Stimulated activated CD8-positive, alpha-beta memory T cell treated with anti-CD3 and anti-CD28 coated beads, Interleukin-4, amount 100 ng/mL, for 24 hours (primary cell): Measurements from ENCODE around the gene DAB2.

Experiments used
- DNase-seq: peaks from one replicate; pipeline ENCODE4 v3.0.0-alpha.2; 2020; ENCODE audit warnings: low read depth

DAB2 gene

DNA sequence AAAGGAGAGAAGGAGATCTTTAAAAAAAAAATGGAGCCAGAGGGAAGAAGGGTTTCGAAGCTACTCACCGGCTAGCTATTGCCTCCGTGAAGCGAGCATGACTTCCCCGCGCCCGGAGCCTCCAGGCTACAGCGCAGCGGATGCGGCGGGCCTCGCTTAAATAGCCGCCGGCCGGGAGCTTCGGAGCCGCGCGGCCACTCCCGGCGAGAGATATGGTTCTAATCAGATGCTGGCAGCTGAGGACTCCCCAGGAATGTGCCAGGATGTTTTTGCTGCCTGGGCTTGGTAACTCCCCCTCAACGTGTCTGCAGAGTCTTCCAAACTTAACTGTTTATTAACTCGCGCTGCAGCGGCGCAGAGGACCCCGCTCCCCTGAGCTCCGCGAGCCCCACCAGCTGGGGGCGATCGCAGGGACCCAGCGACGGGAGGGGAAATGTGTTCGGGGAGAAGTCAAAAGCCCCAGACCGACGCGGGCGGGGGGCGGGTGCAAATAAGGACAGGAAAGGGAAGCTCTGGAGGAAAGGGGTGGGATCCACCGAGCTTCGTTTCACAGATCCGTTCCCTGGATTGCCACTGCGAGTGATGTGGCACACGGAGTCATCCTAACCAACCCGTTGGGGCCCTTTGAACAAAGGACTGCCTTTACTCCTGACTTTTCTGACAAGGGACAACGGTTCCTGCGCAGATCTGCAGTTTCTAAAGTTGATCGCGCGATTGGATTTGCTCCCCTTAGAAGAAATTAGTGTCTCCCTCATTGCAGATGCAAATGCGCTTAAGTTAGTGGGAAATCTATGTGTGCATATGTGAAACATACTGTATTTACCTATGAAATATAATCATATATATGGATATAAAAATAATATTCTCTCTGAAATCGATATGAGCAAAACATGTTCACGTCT, at the start of gene DAB2:
TSS of gene DAB2 (minus strand) at position 245 of the 902 bp plus-strand sequence. CDS start 30,660 bp downstream, outside the sequence.
- DNase-seq: peak; percentile 33

DNA sequence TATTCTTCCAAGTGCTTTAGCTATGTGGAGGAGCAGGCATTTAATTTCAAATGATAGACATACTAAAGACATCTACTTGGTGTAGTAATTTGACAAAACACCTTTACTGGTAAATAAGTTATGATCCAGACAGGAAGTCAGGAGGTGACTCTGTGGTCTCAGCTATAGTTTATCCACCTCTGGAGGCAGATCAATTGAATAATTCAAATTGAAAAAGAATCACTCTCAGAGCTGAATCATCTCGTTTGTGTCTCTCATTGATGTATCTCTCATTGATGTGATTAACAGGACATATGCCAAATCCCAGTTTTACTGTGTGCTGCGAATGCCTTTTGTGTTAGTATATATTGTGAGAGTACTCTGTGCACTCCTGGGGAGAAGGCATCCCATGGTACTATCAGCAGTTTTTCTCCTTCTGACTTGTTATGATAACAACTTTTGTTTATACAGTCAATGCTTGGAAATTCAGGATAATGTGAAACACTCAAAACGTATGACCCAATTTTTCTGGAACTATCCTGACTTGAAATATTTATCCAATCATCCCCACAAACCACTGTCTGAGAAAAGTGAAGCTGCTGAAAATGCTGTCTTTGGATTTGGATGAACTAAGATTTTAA, 48.5 kb upstream of the DAB2 start:
- no peak for DNase-seq

DNA sequence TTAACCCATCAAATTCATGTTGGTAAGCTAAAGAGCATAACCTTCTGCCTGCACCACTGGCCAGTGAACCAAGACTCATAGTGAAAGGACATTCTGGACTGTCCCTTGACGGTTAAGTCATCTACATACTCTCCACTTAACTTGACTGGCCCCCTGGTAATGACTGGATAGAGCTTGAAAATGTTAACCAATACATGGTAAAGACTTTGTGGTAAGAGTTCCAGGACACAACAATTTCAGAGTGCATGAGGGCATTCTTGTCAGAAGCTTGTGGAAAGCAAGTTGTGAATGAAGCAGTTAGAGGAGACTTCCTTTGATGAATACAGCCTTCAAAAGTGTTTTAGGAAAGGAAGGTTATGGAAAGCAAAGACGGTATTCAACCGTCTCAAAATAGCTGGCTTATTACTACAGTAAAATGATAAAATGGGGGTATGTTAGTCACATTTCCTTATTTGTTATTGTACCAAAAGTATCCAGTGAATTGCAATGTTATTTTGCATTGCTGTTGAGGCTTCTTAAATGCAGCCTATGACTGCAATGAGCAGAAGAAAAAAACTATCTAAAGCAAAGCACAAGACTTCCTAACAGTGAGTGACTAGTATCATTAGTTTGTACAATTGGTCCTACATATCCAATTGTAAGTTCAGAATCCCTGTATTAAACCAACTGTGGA, 47.2 kb upstream of the DAB2 start:
- DNase-seq: no peak

DNA sequence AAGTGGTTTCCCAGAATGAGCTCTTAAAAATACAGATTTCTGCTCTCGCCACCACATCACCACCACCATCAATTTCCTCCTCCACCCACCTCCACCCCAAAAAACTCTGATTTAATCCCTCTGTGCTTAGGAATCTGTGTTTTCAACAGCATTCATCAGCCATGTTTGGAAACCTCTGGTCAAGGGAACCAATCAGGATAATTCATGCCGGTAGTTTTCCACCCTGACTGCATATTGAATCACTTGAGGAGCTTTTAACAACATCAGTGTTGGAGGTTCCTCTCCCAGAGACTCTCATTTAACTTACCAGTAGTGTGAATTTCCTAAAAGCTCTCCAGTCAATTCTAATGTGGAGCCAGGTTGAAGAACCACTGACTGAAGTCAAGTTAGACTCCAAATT, 46.0 kb upstream of the DAB2 start:
- no peak for DNase-seq

DNA sequence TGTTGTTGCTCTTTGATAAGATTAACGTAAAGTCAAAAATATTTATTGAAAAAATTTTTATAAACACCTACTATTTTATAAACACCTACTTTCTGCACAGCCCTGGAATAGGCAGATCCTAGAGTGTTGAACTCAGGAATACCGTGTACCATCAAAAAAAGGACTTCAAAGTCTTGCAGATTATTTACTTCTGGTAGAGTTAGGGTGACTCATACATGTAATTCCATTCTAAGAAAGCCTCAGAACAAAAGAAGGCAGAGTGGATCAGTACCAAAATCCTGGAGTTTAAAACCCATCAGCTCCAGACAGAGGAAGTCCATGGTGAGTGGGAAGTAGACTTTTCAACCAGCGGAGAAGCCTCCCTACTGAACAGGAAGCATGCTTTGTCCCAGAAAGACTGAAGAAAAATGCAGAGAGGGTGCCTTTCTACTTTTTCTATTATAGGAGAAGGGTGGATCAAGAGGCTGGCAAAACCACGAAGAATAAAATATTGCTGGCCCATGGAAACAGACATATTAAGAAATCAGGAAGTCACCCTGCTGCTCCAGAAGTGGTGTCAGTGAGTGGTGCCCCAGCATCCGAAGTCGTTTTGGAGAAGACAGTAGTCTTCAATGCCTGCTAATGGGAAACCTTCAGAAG, 45.1 kb upstream of the DAB2 start:
- no peak for DNase-seq

DNA sequence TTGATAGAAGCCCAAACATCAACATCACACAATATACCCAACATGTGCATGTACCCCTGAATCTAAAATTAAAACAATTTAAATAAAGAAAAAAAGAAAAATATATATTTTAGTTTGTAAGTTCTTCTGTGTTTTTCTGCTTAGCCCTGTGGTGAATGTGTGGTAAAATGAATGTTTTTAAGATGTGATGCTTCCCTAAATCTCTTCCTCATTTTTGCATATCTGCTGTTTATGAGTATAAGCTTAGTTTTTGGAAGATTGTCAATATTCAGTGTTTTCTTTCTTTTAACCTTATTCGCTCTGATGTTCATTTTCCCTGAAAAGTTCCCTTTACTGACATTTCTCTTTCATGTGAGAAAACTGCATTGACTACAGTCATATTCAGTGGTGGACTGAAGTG, 44.4 kb upstream of the DAB2 start:
- no peak for DNase-seq

DNA sequence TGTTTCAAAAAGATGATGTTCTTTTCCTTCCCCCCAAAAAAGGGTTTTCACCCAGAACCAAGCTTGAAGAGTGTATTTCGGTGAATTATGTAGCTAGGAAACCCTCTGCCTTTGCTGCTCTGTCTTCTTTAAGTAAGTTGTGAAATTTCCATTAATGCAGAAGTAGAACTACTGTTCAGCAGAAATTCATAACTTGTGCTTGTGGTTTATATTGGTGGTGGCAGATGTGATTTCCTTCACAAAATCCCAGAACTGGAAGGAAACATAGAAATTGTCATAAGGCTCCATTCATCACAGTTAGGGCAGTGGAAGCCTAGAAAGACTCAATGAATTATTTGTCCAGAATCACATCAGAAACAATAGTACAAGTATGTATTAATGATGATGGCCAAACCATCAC, 42.1 kb upstream of the DAB2 start:
- no peak for DNase-seq

DNA sequence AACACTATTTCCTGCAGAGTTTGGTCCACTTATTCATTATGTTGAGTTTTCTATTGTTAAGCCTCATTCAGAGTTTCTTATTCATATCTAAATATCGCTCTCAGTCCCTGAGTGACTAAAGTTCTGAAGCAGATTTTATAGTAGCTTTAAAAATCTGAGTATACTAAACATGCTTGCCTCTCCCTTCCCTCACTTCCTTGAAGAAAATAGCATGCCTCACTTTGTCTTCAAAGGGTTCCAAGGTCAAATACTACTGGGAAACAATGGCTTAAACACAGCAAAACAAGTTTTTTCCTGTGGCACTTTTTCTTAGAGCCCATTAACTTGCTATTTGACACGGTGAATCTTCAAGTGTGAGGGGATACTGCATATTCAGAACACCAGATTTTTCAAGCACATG, 41.1 kb upstream of the DAB2 start:
- DNase-seq: no peak

DNA sequence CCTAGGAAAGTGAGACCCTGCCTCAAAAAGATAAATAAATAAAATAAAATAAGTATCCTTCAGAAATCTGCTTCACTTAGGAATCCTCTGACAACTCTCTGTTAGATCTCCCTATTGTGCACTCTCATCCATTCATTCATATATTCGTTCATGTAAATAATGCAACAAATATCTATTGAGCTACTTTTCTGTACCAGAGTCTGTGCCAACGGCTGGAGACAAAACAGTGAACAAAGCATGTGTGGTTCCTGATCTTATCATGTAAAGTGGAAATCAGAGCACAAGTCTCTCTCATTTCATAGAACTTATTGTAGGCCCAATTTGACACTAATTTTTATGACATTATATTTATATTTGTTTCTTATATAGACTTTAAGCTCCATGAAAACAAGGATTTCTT, 40.3 kb upstream of the DAB2 start:
- DNase-seq: no peak

DNA sequence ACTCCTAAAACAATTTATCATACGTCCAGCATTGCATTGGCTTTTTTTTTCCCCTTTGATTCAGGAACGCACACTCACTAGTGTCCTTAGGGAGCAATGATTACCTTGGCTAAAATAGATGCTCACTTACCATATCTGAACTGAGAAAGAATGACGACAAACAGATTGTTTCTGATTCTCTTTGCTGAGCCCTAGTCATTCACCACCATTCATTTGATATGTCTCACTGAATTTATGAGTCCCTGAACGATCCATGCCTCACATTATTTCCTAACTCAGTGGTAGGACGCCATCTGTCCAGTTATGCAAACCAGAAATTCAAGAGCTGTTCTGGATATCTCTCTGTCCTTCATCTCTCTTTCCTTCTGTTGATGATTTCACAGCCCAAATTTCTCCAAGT, 39.3 kb upstream of the DAB2 start:
- no peak for DNase-seq

DNA sequence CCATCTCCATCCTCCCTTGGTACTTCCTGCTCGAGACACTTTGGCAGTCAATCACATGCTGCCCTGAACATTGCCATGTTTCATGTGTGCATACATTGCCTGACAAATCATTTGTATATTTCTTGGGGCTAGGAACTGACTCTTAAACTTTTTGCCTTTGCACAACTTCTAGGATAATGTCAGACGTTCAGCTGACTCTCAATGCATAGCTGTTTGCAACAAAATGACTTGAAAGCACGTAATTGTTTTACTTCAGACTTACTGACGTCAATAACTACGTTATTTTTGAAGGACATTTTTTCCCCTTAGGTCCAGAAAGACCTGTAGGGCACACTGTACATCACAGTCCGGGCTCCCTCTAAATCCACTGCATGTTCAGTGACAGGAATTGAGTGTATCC, 37.4 kb upstream of the DAB2 start:
- no peak for DNase-seq

DNA sequence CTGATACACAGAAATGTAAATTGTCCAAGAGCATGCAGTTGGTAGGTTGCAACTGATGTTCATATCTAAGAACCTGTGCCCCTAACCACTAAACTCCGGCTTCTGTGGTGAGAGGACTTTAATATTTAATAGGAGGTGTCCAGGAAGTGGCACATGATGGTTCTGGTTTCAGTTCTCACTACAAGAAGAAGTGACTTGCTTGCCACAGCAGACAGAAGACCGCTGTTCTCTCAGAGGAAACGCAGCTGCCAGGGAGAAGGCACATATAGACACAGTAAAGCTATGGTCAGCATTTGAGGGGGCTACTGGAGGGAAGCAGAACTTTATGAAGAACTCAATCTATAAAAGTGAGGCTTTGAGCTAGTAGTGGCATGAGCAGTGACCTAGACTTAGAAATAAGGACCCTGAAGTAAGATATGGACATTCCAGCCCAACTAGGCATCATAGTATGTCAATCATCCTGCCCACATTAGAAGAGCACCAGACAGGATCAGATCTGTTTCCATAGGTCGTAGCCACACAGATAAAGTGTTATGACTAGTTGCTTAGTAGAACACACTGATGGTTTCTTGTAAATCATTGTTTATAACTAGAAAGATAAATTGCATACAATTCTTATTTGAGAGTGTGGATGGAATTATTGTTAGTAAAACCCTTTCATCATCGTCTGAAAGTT, 36.4 kb upstream of the DAB2 start:
- no peak for DNase-seq

DNA sequence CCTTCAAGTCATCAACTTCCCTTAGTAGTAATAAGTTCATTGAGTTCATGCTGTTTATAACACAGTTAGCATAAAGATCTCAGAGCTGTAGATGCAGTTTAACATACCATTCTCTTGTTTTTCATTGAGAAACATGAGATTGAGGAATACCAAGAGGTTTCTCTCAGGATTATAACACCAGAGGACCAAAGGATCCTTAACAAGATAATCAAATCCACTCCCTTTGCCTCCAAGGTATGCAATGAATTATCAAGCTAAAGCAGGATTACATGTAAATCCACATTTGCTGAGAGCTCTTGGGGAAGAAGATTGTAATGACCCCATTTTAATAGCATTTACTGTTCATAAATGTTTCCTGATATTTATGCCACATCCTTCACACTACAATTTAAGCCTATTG, 35.1 kb upstream of the DAB2 start:
- DNase-seq: no peak

DNA sequence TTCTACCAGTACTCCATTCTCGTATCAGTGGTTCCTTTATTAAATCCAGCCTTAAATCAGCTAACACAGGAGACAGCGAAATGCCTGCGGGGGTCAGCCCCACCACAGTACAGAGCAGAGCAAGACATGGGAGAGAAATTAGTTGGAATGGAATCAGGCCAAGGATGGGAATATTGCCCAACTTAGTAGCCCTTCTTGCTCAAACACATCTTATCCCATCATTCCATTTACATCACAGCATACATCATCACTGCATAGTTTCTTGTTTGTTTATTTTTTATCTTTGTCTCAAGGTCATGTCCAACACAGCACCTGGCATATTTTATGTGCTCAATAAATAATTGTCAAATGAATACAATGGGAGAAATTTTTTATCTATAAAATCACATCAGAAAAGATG, 34.3 kb upstream of the DAB2 start:
- no peak for DNase-seq

DNA sequence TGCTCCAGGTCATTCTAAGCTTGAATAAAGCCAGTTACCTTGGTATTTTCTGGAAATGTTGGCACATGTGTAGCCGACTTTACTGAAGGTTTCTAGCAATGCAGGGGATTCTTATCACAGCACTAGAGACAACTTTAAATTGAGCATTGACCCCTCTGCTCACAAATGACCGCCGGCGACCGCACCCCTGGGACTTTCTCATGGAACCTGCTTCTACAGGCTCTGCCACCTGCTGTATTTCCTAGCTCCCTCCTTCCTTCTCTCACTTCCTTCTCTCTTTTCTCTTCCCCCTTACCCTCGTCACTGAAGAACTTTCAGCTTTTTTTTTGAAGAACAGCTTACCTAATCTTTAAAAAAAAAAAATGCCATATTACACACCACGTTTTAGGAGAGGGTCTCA, 30.9 kb upstream of the DAB2 start:
- no peak for DNase-seq

DNA sequence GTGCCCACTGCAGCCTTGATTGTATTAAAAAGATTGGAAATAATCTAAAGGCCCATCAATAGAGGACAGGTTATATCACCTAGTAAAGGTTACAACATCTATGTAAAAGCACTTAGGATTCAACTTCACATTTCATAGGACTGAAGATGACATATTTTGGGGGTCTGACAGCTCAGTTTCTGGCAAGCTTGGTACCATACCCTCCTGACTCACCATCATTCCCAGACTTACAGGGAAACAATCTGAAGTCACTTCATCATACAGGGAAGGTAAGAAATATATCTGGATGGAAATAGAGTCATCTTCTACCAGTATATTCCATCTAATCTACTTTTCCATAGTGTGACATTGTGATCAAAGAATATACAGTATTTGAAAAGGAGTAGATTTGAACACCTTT, 28.8 kb upstream of the DAB2 start:
- no peak for DNase-seq

DNA sequence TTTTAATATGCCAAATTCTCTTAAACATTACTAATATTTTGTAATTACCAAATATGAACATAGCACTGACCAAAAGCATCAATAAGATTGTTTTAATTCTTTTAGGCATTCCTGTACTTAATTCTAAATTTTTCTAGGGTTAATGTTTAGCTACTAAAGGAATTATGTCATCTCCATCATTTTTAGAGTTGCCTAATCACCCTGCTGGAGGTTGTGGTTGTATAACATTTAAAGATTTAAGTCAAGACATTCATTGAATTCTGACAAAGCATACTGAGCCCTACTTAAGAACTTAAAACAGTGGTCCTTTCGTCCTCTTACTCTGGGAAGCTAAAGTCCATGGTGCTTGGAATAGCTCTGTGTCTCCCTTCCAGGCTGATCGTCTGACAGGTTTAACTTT, 28.1 kb upstream of the DAB2 start:
- no peak for DNase-seq

DNA sequence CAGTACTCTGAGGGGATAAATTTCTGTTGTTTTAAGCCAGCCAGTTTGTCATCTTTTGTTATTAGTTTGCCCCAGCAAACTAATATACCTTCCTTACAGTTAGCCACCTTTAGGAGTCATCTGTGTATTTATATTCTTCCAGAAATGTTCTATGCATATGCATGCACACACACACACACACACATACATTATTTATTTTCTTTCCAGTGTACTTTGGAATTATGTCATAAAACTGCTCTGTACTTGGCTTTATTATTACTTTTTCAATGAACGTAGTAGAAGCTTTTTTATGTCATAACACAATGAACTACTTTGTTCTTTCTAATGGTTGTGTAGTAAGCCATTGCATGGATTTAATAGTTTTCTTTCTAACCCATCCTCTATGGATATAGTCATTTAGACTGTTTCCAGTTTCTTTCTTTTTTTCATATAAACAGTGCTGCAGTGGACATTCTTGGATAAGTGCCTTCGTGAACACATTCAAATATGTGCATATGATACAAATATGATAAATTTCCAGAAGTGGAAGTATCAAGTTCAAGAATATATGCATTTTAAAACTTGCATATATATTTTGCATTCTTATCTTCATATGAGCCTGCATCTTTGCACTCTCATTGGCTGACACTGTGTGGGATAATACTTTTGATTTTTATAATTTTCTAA, 26.6 kb upstream of the DAB2 start:
- DNase-seq: no peak

DNA sequence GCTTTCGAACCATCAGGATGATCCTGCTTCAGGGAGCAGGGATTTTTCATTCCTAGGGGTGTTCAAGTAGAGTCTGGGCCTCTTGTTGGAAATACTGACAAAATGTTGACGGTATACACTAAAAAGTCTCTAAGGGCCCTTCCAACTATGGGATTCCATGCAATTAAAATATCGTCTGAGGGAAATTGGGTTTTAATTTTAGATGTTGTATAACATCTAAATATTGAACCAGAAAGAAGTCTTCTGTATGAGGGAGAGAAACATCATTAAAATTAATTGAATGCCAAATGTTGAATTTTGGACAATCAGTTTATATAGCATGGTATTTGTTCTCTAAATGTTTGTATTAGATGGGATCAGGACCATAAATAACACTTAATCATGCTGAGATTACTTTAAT, 25.7 kb upstream of the DAB2 start:
- no peak for DNase-seq

DNA sequence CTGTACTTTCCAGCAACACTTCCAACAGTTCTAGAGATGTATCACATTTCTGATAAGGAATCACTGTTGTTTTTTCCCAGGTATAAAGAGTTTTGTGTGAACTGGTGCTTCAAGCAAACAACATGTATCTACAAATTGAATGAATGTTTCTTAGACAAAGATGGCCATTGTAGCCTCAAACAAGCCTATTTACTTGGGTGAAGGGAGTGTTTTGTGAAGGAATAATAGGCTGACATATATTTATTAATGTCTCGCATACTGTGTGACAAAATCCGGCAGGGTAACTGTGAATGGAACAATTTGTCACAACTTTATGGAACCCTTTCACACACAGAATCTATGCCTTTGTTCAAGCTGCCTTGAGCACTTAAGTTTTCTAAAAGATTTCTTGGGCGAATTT, 24.8 kb upstream of the DAB2 start:
- DNase-seq: no peak

DNA sequence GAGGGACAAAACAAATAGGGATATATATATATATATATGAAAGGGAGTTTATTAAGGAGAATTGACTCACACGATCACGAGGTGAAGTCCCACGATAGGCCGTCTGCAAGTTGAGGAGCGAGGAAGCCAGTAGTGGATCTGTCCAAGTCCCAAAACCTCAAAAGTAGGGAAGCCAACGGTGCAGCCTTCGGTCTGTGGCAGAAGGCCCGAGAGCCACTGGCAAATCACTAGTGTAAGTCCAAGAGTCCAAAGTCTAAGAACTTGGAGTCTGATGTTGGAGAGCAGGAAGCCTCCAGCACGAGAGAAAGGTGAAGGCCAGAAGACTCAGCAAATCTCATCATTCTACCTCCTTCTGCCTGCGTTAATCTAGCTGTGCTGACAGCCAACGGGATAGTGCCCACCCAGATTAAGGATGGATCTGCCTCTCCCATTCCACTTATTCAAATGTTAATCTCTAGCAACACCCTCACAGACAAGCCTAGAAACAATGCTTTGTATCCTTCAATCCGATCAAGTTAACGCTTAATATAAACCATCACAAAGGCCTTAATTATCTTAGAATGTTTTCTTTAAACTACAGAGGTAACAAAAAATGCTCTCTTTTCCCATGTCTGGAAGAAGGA, 23.8 kb upstream of the DAB2 start:
- no peak for DNase-seq
